Midbrain (tissue), 1 donor: ENCODE data around the gene KCTD5.

Experiments
- DNase-seq: peaks from one replicate; lab custom pipeline; 2025; lab: John Stamatoyannopoulos, UW

The KCTD5 gene

GRCh38 chr16:2697401-2697948 lies 15.2 kb downstream of the KCTD5 start:
- no peak for DNase-seq

GRCh38 chr16:2698103-2698870 lies 16.0 kb downstream of the KCTD5 start:
- no peak for DNase-seq

GRCh38 chr16:2698965-2699750 lies 16.8 kb downstream of the KCTD5 start:
- DNase-seq, result no peak

- no peak for DNase-seq
Observed at GRCh38 chr16:2699791-2700600, 17.7 kb downstream of the KCTD5 start.

- no peak for DNase-seq
Observed at GRCh38 chr16:2700786-2701185, 18.5 kb downstream of the KCTD5 start.

GRCh38 chr16:2701272-2701671 lies 18.9 kb downstream of the KCTD5 start:
- no peak for DNase-seq

- no peak for DNase-seq
Observed at GRCh38 chr16:2701713-2702437, 19.6 kb downstream of the KCTD5 start.

- DNase-seq, result no peak
Observed at GRCh38 chr16:2702438-2702825, 20.1 kb downstream of the KCTD5 start.

- peak; percentile 53 for DNase-seq
Observed at GRCh38 chr16:2702871-2703745, 20.8 kb downstream of the KCTD5 start.

GRCh38 chr16:2704166-2704982 lies 22.1 kb downstream of the KCTD5 start:
- no peak for DNase-seq

GRCh38 chr16:2704983-2705275 lies 22.6 kb downstream of the KCTD5 start:
- no peak for DNase-seq

- no peak for DNase-seq
Observed at GRCh38 chr16:2705351-2705750, 23.0 kb downstream of the KCTD5 start.

- no peak for DNase-seq
Observed at GRCh38 chr16:2706085-2706484, 23.8 kb downstream of the KCTD5 start.

GRCh38 chr16:2706611-2707311 lies 24.4 kb downstream of the KCTD5 start:
- DNase-seq, result no peak

GRCh38 chr16:2707368-2708289 lies 25.3 kb downstream of the KCTD5 start:
- no peak for DNase-seq

- no peak for DNase-seq
Observed at GRCh38 chr16:2708290-2708639, 25.9 kb downstream of the KCTD5 start.

- no peak for DNase-seq
Observed at GRCh38 chr16:2708955-2709587, 26.7 kb downstream of the KCTD5 start.

- DNase-seq, result no peak
Observed at GRCh38 chr16:2709588-2709984, 27.3 kb downstream of the KCTD5 start.
